ENCODE measurements around the gene GPAT3.
"Not testable (repeated sequence)": the region's sequence is repeated elsewhere in the genome, so short reads cannot be mapped to it uniquely, and the experiment has no call there.

Gene GPAT3

DNA sequence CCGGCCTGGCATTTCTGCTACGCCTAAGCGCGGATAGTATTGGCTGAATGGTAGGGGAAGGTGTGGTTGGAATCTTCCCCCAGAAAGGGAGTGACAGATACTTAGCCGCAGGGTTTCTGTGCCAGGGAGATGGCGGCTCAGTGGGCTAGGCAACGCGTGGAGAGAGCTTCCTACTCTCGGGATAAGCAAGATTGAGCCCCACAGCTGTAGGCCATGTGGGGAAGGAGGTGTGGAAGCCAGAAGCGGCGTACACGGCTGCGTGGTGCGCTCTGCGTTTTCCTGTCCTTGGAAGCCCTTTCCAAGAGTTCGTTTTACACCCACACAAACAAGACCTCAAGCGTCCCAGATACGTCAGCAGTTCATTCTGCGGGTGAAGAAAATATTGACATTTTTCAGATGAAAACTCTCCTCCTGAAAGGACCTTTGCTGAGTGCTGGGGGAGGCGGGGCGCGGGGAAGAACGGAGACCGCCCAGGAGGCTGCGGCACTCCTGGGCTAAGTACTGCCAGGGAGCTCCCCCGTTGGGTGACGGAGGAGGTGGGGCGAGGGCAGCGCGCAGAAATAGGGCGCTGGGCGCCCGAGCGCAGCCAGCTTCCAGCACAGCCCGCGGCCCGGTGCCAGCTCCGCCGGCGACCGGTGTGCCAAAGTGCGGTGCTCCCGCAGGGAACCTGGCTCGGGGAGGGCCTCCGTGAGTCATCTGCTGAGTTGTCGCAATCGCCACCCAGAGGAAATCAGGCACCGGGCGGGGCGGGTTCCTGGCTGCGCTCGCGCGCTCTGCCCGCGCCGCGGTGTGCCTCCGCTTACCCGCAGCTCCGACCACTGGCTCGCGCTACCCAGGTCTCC, at the start of gene GPAT3:
TSS of gene GPAT3 (plus strand) at position 589 of the 842 bp plus-strand sequence. CDS start 515 bp downstream, outside the sequence.
- peak; percentile 82 for DNase-seq

DNA sequence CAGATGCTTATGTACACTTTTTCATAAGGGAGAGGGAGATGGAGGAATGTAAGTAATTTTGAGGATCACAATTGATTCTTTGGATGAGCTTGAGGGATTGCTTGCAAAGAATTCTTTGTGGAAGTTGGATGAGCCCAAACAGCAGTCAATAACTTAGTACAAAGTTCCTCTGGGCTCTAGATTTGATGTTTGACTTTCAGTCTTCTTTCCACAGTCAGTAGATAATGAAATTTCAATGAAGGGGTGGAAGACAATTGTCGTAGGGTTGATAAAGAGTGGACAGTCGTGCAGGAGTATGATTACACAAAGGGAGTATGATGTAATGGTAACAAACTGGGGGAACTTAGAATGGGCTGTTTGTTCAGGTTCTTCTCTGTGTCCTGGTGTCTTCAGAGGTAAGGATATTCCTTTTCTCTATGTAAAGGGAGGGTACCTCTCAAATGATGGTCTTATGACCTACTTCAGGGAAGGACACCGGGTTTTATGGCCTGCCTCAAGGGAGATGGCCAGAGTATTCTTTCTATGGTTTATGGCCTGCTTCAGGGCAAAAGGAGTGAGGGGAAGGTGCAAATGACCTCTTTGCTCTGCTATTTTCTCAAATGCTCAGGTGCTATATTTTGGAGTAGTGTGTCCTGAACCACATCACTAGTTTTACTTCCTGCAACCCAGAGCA, 49.3 kb upstream of the GPAT3 start:
- DNase-seq, result no peak

DNA sequence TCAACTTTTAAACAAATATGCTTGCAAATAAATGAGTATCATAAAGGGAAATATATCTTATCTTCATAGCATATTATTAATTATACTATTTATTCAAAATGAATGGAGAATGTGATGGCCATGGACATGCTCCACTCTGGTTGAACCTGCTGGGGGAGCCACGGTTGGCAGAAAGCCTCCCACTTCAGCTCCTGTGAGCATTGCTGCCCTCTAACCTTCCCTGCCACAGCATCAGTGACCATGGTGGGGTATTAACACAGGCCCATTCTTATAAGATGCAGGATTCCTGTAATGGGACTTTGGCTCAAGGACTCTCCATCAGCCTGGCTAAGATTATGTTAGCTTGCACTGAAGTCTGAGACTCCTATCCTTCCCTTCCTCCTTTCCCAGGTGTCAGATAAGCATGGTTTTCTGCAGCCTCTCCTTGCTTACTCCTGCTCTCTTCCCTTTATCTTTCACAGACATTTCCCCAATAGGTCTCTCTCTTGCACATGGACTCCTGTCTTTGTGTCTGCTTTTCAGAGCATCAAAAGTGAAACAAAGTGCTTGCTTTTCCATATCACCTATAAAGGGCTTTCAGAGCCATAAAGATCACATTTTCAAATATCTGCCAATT, 46.1 kb upstream of the GPAT3 start:
- no peak for DNase-seq

DNA sequence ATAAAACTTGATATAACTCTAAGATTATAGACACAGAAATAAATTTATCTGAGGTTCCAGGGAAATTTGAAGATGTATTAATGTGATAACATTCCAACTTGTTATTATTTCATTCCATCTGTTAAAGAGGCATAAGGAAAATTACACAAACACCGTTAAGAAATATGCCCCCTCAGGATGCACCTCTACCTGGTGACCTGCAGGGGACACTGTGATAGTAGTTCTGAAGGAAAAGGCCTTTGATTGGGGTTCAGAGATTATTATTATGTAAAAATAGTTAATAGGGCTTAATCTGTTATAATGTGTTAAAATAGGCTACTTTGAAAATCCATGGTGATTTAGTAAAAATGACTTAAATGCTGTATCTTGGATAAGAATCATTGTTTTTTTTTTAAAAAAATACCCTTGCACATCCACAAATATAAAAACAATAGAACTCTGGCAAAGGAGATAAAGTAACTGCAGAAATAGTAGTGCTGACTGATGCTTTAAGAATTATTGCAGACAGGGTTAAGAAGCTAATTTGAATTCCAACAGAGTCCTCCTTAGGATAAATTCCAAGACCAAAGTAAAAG, 44.9 kb upstream of the GPAT3 start:
- peak; percentile 33 for DNase-seq

DNA sequence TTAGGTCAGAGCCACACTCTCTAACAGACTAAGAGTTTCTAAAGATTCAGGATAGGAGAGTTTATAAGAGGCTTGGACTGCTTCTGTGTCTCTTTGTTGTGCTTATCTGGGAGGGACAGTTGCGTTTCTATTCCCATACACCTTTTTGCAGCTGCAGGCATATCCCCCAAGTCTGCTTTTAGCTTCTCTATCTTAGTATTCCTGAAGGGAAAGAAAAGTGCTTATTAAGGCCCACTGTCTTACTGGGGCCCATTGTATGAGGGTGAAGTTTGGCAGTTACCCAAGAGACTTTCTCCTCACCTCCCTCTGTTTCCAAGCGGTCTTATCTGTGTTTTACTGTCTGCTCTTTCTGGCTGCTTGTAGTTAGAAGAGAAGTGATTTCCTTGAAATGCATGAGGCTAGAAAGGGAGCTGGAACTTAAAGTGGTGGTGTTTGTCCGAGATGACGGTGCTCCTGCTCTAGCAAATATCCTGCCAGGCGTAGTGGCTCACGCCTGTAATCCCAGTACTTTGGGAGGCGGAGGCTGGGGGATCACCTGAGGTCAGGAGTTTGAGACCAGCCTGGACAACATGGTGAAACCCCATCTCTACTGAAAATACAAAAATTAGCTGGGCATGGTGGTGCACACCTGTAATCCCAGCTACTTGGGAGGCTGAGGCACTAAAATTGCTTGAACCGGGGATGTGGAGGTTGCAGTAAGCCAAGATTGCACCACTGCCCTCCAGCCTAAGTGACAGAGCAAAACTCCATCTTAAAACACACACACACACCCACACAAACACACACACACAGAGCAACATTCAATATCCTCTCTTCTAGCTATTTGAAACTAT, 39.6 kb upstream of the GPAT3 start:
- not testable (repeated sequence) for DNase-seq

DNA sequence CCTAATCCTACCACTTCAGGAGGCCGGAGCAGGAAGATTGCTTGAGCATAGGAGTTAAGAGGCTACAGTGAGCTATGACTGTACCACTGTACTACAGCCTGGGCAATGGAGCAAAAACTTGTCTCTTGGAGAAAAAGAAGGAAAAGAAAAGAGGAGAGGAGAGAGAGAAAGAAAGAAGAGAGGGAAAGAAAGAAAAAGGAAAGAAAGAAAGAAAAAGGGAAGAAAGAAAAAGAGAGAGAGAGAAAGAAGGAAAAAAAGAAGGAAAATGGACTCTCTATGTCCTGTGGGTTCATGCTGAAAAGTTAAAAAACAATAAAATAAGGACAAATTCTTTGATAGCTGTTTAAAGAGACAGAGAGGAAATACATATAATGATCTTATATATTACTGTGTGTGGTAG, 37.7 kb upstream of the GPAT3 start:
- no peak for DNase-seq

DNA sequence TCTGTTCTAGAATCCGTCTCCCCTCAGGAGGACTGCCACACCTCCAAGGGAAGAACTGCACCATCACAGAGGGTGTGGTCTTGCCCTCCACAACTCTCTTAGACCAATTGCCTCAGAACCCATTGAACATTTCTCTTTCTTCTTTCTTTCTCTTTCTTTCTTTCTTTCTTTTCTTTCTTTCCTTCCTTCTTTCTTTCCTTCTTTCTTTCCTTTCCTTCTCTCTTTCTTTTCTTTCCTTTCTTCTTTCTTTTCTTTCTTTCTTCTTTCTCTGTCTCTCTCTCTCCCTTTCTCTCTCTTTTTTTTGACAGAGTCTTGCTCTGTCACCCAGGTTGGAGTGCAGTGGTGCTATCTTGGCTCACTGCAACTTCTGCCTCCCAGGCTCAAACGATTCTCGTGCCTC, 34.2 kb upstream of the GPAT3 start:
- not testable (repeated sequence) for DNase-seq

DNA sequence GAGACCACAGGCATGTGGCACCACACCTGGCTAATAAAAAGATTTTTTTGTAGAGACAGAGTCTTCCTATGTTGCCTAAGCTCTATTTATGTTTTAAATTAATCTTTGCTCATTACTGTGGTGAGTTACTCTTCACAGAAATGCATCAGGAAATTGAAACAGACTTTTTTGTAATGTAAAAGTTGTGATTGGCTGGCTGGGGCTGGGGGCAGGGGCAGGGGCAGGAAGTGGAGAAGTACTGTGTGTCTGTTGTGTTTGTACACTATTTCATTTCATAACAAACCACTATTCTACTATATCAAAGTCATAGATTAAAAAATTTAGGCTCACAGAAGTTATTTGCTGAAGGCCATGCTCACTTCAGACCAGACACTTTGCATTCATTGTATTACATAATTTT, 31.9 kb upstream of the GPAT3 start:
- DNase-seq, result peak; percentile 13

DNA sequence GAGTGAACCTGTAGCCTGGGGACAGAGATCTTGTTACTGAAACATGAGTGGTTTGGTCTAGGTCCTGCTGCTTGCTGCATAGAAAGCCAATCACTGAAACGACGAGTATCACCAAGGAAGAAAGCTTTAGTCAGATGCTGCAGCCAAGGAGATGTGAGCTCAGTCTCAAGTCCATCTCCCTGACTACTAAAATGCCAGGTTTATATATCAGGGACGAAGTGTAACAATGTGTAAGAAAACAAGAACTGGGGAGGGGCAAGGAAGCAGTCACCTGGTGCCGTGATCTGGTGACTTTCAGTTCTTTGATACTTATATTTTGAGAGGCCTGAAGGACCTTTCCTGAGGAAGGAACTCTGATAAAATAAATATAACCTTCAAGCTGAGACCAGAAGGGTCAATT, 31.4 kb upstream of the GPAT3 start:
- no peak for DNase-seq

DNA sequence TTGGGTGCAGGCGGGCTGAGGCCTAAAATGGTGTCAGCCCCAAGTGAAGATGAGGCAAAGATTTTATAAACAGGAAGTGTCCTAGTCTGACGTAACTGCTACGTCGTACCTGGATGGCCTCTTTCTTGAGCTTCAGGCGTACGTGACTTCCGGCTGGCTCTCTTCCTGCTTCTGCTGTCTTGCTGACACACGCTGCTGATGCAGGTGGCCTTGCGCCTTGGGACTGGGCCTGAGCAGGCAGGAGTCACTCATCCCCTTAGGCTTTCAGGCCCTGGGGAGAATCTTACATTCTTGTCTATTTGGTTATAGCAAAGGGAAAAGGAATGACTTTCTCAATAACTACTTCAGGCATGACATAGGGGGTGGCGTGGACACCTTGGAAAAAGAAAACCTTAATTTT, 30.9 kb upstream of the GPAT3 start:
- DNase-seq, result no peak

DNA sequence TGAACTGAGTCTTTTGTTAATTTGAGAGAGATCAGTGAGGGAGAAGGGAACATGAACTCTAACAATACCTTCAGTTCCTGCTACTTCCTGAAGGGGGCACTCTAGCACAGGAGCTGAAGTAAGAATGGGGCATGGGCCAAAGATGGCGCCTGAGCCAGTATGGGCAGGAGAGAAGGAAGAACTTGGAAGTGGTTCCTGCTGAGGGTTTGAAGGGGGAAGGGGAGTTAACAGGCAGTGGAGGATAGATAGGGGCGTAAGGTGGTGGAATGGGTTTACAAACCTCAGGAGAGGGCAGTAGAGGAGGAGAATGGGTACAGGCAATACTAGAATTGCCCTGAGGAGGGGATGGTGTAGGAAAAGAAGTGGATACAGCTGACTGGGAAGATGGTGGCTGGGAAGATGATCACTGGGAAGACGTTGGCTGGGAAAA, 26.7 kb upstream of the GPAT3 start:
- DNase-seq, result peak; percentile 84

DNA sequence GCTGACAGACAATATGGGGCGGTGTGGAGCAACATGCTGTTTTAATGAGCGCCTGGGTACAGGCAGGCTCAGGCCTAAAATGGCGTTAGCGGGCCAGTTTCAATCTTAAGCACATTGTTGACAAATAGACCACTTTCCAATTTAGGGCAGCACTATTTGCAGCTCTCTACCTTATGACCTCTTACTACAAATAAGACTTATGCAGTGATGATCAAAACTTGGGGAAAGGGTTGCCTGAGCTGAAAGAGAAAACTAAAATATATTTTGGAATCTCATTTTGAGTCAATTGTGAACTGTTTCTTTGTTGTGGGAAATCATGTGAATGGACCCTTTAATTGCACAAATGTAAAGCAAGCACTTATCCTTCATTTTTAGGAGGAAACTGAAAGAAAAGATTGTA, 25.5 kb upstream of the GPAT3 start:
- no peak for DNase-seq

DNA sequence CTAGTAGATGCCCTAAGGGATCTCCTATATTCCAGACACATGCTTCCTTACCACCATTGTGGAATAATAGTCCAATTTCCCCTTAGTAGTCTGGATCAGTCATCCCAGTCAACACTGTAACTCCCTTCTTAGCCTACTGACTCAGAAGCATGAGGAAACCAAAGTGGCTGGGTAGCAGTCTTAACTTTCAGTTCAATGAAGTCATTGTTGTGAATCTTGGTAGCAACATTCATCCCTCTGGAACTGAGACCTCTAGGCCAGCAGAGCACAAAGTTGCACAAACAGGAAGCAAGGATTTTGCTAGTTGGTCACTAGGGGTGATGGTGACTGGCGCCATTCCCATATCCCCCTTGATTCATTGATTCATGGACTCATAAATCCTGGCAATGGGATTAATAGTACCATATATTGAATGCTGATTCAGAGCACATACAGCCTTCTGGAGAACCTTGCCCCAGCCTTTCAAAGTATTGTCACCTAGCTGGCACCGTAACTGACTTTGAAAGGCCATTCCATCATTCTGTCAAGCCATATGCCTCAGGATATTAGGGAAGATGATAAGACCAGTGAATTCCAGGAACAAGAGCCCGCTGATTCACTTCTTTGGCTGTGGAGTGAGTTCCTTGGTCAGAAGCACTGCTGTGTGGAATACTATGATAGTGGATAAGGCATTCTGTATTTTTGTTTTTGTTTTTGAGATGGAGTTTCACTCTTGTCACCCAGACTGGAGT, 19.7 kb upstream of the GPAT3 start:
- no peak for DNase-seq

DNA sequence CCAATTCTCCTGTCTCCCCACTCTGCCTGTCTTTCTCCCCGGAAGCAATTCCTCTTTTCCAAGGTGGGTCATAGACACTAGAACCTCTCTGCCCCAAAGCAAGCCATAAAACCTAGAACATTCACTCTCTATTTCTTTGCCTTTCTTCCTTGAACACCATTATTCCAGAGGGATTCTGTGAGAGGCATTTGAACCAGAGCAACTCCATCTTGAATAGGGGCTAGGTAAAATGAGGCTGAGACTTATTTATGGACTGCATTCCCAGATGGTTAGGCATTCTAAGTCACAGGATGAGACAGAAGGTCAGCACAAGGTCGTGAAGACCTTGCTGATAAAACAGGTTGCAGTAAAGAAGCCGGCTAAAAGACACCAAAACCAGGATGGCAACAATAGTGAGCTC, 13.7 kb upstream of the GPAT3 start:
- no peak for DNase-seq

DNA sequence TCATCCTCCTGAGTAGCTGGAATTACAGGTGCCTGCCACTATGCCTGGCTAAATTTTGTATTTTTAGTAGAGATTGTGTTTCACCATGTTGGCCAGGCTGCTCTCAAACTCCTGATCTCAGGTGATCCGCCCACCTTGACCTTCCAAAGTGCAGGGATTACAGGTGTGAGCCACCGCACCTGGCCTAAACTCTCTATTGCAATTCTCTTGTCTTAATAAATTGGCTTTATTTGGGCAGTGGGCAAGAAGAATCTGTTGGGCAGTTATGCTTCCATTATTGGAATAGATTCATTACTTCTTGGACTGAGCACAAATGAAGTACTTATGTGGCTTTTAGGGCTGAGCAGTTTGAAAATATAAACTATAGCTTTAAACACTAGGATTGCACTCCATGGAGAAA, 8.2 kb upstream of the GPAT3 start:
- DNase-seq, result no peak

DNA sequence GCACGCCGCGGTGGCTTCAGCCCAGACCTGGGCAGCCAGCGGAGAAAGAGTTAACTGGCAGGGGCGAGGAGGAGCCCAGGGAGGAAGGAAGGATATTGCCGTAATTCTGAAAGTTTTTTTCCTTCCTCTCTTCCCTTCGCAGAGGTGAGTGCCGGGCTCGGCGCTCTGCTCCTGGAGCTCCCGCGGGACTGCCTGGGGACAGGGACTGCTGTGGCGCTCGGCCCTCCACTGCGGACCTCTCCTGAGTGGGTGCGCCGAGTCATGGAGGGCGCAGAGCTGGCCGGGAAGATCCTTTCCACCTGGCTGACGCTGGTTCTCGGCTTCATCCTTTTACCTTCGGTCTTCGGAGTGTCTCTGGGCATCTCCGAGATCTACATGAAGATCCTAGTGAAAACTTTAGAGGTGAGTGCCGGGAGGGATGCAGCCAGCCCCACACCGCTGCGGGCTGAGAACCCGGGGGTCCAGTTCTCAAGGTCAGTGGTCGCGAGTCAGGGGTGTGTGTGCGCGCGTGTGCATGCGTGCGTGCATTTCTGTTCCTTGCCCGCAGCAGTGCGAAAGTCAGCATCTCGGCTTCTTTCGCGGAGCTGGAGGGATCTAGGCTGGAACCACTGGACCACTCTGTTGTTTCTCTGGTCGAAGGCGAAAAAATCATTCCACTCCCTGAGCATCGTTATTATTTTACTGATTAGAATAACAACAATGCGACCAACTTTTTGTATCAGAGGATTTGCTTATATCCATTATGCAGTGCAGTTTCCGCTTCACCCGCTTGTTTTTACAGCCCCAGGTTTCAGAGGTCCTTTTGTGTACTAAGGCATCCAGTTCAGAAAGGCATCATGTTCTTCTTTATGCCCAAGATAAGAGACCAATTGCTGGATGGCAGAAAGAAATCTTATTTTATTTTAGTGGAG, 709 bp downstream of the GPAT3 start:
- DNase-seq, result no peak

DNA sequence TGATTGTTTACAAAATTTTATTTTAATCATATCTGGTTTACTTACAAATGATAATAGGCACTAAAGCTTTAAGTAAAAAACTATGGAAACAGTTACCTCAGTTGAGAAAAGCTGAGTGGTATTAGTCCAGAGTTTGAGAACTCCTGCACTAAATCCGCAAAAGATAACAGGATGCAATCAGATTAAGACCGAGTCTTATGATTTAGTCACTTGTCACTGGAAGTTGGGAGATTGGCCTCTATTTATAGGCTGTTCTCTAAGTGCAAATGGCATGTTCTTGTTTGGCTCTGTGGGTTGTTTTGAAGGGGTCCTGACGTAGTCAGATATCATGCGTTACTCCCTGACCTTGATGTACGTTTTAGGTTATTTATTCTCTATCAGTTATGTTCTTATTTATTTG, 6.3 kb downstream of the GPAT3 start:
- DNase-seq, result no peak

DNA sequence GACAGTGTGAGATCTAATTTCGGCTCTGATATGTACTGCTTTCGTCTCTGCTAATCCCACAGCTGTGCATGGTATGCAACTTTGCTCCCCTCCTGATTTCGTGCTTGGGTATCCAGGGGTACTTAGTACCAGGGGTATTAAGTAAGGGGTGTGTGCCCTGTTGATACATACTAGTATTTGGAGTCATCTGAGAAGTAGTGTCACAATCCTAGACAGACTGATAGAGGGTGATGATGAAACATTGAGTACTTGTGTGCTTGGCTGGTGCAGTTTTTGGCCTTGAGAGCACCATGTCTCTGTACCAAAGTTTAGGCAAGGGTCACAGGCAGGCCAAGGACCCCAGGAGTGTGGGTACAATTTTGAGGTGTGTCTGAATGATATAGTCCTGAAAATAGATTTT, 10.9 kb downstream of the GPAT3 start:
- DNase-seq, result no peak

DNA sequence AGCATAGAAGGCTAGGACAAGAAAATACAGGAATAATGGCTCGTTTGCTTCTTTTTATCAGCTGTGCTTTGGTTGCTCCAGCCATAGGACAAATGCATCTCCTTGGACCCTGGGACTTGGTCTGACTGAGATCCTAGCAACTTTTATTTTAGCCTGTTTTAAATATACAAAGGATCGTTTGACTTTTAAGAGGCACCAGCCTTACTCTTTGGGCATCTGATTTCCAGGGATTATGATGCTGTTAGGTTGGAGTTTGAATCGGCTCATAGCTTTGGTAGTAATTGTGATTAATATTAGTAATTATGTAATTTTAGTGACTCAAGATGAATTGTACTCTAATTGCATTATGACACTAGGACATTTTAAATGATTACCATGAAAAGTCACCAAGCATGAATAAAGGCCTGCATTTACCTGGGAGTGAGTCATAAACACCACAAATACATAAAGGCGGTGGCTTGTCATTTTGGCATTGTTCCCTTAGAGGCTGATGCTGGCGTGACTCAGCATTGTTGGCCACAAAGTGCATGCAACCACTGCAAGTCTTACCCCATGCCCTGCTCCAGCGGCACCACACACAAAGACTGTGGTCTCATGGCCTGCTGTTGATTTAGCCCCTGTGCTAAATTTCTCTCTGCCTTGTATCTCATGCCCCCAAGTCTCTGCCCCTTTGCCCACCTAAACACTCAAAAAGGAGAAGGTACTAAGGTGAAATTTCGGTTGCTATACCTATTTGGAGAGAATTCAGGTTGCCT, 12.4 kb downstream of the GPAT3 start:
- DNase-seq, result peak; percentile 92

DNA sequence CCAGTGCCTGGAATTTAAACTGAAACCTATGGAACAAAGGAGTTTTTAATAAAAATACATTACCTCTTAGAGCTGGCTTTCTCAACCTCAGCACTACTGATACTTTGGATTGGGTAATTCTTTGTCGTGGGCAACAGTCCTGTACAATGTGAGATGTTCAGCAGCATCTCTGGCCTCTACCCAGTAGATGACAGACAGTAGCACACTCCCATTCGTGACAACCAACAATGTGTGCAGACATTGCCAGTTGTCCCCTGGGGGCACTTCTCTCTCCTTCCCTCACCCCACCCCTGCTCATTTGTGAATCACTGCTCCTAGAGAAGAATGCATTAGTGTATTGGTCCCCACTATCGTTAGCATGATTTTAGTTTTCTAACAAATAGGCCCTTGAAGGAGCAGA, 16.2 kb downstream of the GPAT3 start:
- no peak for DNase-seq

All from activated CD4-positive, alpha-beta T cell treated with anti-CD3 and anti-CD28 coated beads, Interleukin-2, Interleukin-6, amounts not matched to agents 100 ng/mL and 50 ng/mL, durations not matched to agents 16 hours and 8 hours (primary cell).